Fibroblast of lung (primary cell): ENCODE measurements around the gene ADAMTSL1.

ENCODE experiments used
- CTCF ChIP-seq, 2 donors: IDR thresholded peaks in 1 of 2; conservative IDR thresholded peaks in 1 of 2; 1 replicate in 1 of 2; 2 replicates in 1 of 2; pipeline ENCODE4 v1.5.1; 2011 to 2012; ENCODE audit warnings: low read length in 2 of 2, control low read depth in 1 of 2, inconsistent platforms in 1 of 2, low read depth in 1 of 2, mild to moderate bottlenecking in 1 of 2
- EZH2 ChIP-seq: IDR thresholded peaks from 2 replicates; pipeline ENCODE4 v1.5.1; 2012; ENCODE audit warnings: low read length, control low read depth, mild to moderate bottlenecking; ENCODE audit errors: missing control alignments

DNA sequence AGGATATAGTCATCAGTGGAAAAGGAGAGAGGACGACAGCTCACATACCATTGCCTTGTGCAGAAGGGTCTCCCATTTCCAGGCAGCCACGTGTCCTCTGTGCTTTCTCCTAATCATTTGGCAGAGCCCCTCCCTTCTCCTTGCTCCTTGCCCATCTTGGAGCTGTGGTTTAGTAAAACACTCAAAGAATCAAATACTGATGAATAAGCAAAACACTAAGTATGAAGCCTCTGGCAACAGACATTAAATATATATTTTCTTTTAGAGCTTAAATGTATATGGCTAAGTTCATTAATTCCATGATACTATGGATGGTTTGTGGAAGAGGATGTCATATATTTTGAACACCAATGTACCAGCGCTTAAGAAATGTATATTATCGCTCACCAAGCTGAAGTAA is 280.6 kb downstream of the ADAMTSL1 start:
- TF ChIP-seq CTCF (conservative IDR thresholded peaks at IDR 0.05 in 1 of 2, IDR thresholded peaks at IDR 0.05 in 1 of 2; ENCODE audit: low read depth in 1 of 2, low read length in 2 of 2) (no peak), EZH2 (no peak)
